AG09309 (cell line): ENCODE results near the gene MPP3.

Source experiments
- DNase-seq: peaks from one replicate; pipeline ENCODE4 v3.0.0-alpha.2; 2010; ENCODE audit warnings: low read depth
- H3K4me3 ChIP-seq: 2 replicates; pipeline ENCODE4 v1.5.1; 2011; ENCODE audit warnings: mild to moderate bottlenecking, low read depth, low read length, moderate library complexity; ENCODE audit not compliant: control insufficient read depth
- TF ChIP-seq, protein P1 (sequence below): IDR thresholded peaks from 2 replicates; pipeline ENCODE4 v1.5.1; 2011; ENCODE audit warnings: mild to moderate bottlenecking, low read depth, low read length, inconsistent platforms; ENCODE audit not compliant: insufficient read depth, control insufficient read depth; ENCODE audit errors: missing control alignments

The MPP3 gene

GRCh38 chr17:43810226-43810715 lies 22.7 kb downstream of the MPP3 start:
- TF ChIP-seq, protein P1, sequence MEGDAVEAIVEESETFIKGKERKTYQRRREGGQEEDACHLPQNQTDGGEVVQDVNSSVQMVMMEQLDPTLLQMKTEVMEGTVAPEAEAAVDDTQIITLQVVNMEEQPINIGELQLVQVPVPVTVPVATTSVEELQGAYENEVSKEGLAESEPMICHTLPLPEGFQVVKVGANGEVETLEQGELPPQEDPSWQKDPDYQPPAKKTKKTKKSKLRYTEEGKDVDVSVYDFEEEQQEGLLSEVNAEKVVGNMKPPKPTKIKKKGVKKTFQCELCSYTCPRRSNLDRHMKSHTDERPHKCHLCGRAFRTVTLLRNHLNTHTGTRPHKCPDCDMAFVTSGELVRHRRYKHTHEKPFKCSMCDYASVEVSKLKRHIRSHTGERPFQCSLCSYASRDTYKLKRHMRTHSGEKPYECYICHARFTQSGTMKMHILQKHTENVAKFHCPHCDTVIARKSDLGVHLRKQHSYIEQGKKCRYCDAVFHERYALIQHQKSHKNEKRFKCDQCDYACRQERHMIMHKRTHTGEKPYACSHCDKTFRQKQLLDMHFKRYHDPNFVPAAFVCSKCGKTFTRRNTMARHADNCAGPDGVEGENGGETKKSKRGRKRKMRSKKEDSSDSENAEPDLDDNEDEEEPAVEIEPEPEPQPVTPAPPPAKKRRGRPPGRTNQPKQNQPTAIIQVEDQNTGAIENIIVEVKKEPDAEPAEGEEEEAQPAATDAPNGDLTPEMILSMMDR = no peak
- no peak for DNase-seq

GRCh38 chr17:43809121-43809520 lies 23.8 kb downstream of the MPP3 start:
- TF ChIP-seq, protein P1 = no peak
- no peak for DNase-seq
- no peak overlapping the region for H3K4me3 ChIP-seq

More at GRCh38 chr17:43810226-43810715, 22.7 kb downstream of the MPP3 start:
- no peak overlapping the region for H3K4me3 ChIP-seq

DNA sequence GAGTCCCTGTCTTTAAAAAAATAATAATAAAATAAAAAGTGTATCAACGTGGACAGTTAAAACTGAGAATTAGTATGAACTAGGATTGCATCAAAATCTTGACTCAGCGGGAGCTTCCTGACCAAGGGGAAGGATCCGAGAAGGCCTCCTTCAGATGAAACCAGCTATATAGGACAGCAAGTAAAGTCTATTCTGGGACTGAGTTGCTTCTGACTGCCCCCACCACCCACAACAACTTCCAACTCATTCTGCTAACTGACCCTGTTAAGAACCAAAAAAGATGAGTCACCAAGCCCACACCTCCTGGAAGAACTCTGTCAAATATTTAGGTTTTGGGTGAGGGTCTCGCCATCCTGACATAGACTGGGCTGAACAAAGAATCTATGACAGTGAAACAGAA lies 24.9 kb downstream of the MPP3 start:
- H3K4me3 ChIP-seq = no peak overlapping the region
- TF ChIP-seq, protein P1 = no peak
- DNase-seq = no peak

DNA sequence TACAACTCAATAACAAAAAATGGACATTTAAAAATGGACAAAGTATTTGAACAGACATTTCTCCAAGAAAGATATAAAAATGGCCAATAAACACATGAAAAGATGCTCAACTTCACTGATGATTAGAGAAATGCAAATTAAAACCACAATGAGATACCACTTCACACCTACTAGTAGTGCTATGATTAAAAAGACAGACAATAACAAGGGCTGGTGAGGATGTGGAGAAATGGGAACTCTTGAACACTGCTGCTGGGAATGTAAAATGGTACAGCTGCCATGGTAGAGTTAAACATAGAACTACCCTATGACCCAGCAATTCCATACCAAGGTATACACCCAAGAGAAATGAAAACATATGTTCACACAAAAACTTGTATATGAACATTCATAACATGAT lies 27.8 kb downstream of the MPP3 start:
- no peak overlapping the region for H3K4me3 ChIP-seq
- TF ChIP-seq, protein P1 = no peak
- no peak for DNase-seq

DNA sequence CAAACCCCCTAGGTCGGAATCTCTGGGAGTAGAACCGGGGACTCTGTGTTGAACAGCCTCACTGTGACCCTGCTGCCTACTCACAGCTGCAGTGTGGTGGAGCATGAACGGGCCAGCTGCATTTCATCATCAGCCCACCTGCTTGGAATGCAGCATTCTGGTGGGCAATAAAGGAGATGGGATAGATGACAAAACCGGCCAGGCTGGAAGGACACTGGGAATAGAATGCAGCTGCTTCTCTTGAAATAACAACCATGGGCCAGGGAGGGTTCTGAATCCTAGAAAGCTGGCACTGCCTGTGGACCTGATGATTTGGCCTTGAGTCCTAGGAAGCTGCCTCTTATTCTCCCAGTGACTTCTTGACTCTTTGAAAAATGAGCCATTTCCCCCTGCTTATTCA lies 29.2 kb downstream of the MPP3 start:
- DNase-seq = no peak
- TF ChIP-seq, protein P1 = no peak

DNA sequence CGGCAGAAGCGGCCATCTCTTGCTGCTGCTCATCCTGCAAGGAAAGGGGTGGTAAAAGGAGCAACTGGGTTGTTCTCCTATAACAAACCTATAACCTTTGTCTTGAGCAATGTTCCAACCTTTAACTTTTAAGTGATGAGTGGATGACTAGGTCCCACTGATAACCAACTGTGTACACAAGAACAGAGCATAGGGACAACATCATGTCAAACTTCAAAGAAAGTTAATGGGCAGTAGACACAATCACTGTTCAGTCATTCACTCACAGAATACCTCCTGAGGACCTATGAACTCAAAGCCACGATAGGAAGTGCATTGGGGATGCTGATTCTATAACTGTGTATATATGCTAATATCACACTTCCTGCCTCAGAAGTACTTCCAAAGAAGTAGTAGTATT lies 31.1 kb downstream of the MPP3 start:
- TF ChIP-seq, protein P1 = no peak
- no peak for DNase-seq
- H3K4me3 ChIP-seq = no peak overlapping the region

More for the DNA sequence above, 29.2 kb downstream of the MPP3 start:
- H3K4me3 ChIP-seq = no peak overlapping the region

DNA sequence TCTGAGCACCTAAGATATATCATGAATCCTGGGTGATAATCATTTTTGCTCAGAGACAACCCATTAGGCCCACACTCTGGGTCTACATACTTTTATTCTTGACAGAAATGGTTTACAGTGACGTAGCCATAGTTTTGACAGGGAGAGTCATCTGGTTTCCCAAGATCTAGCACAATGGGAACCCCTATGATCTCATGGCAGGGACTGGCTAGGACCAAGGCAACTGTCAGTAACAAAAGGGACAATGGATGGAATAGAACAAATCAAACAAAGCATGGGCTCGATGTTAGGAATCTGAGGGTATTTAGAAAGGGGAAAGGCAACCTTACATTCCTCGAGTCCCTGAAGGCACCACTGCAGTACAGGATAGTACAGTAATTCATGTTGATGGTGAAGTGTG lies 32.2 kb downstream of the MPP3 start:
- TF ChIP-seq, protein P1 = no peak
- DNase-seq = no peak
- no peak overlapping the region for H3K4me3 ChIP-seq
